Pancreas (tissue), 10 donors: Measurements from ENCODE around the gene TTLL8. TPM values are rescaled to one million over a fixed set of nuclear protein-coding genes. Genes with fewer than 3 reads are reported as not detected.

ENCODE experiments used
- ATAC-seq, 4 donors: fragments of 200-7000 bp; cut with Tn5 transposase; one replicate each; pipeline versions ENCODE4 v1.8.0 to v1.9.1; 2020; ENCODE audit warnings: mild to moderate bottlenecking in 4 of 4, moderate library complexity in 4 of 4
- DNase-seq, 6 donors: peaks; one replicate each; pipeline ENCODE4 v3.0.0-alpha.2; 2020
- FAIRE-seq: peaks from 2 replicates; lab custom pipeline; 2012; peaks lifted over from hg19 to GRCh38; lab: Jason Lieb, UNC
- H3K27ac ChIP-seq, 4 donors: fragments of 200-600 bp; sonication (generic); 1 replicate in 3 of 4; 2 replicates in 1 of 4; pipeline versions ENCODE4 v1.5.0 to v1.8.0; 2020
- H3K27me3 ChIP-seq, 4 donors: fragments of 200-600 bp; one replicate each; pipeline ENCODE4 v1.8.0; 2021
- H3K36me3 ChIP-seq, 3 donors: fragments of 200-600 bp; sonication (generic) in 1 of 3; one replicate each; pipeline versions ENCODE4 v1.5.0 to v1.8.0; 2020 to 2021
- H3K4me1 ChIP-seq, 3 donors: fragments of 200-600 bp; one replicate each; pipeline ENCODE4 v1.8.0; 2021
- H3K4me3 ChIP-seq, 4 donors: fragments of 200-600 bp; sonication (generic) in 2 of 4; one replicate each; pipeline versions ENCODE4 v1.5.0 to v1.8.0; 2020 to 2021
- H3K9me3 ChIP-seq, 4 donors: fragments of 200-600 bp; one replicate each; pipeline ENCODE4 v1.8.0; 2021
- WGBS, 2 donors: extraction: QIAGEN DNeasy Blood & Tissue Kit; methylation state at CpG; one replicate each; pipeline ENCODE4 v1.1.7; 2013; 5-methylcytosine and 5-hydroxymethylcytosine counted together
- intact Hi-C, 3 donors: fragments of 100-400 bp; cut with DNase I; formaldehyde crosslinking; loops; one replicate each; pipeline versions ENCODE4 v1.11.1 to v1.14.2; 2022
- polyA plus RNA-seq, 2 donors: library from polyadenylated mRNA; stranded (reverse); fragments of 200-250 nt; gene quantifications; one replicate each; pipeline ENCODE4 v1.2.3, GENCODE V29; 2013
- total RNA-seq, 6 donors: library from RNA; stranded (reverse); fragmentation: NEBNext Ultra II Directional in 4 of 6; extraction: Animal tissue kit (Norgen Biotek cat#: 25700) in 4 of 6; gene quantifications; one replicate each; pipeline versions ENCODE4 v1.2.1 to v1.2.4, GENCODE V29; 2021 to 2023
- TF ChIP-seq, protein P1 (sequence below), 4 donors: fragments of 200-600 bp; sonication (generic) in 3 of 4; IDR thresholded peaks; one replicate each; pipeline versions ENCODE4 v1.5.0 to v1.8.0; 2021; ENCODE audit warnings: antibody characterized with exemption in 4 of 4
- donor health status: healthy with polysubstance abuse.
- donor health status: DM: no; HTN: no; CAD: no; lungs with moderate emphysema.
- donor health status: DM: no; HTN: no; CAD: no.
- donor health status: control.
- donor health status: control.
- donor health status: Bipolar disorder and iron deficiency.
- donor health status: DM: yes; HTN: yes; CAD: no.
- donor health status: DM: no; HTN: no; CAD: no.
- donor health status: DM: no; HTN: no; CAD: no.
- donor health status: DM: yes; HTN: yes; CAD: no.

Gene TTLL8
- total and polyA plus RNA-seq, 8 donors: not detected

GRCh38 chr22:50102946-50103345, 44.8 kb upstream of the TTLL8 start:
- Histone ChIP-seq H3K36me3 (no peaks in the 10 kb centered on the region), H3K9me3 (no peaks in the 10 kb centered on the region), H3K4me1 (no peaks in the 10 kb centered on the region), H3K4me3 (no peak overlapping the region), H3K27ac (no peak overlapping the region), H3K27me3 (no peaks in the 10 kb centered on the region)
- intact Hi-C loops: no loop called here
- ATAC-seq: peak in 3 of 4 donors; percentile 41 to 64 (median 51)
- WGBS, 2 donors: 32 to 42% methylated on average over 11 of the region's 11 CpGs
- TF ChIP-seq, protein P1, sequence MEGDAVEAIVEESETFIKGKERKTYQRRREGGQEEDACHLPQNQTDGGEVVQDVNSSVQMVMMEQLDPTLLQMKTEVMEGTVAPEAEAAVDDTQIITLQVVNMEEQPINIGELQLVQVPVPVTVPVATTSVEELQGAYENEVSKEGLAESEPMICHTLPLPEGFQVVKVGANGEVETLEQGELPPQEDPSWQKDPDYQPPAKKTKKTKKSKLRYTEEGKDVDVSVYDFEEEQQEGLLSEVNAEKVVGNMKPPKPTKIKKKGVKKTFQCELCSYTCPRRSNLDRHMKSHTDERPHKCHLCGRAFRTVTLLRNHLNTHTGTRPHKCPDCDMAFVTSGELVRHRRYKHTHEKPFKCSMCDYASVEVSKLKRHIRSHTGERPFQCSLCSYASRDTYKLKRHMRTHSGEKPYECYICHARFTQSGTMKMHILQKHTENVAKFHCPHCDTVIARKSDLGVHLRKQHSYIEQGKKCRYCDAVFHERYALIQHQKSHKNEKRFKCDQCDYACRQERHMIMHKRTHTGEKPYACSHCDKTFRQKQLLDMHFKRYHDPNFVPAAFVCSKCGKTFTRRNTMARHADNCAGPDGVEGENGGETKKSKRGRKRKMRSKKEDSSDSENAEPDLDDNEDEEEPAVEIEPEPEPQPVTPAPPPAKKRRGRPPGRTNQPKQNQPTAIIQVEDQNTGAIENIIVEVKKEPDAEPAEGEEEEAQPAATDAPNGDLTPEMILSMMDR (IDR thresholded peaks at IDR 0.05): no peak
- no peak for DNase-seq
- FAIRE-seq: no peak

GRCh38 chr22:50101870-50102565, 43.9 kb upstream of the TTLL8 start:
- 71 to 81% methylated on average over 10 of the region's 10 CpGs for WGBS, 2 donors

DNA sequence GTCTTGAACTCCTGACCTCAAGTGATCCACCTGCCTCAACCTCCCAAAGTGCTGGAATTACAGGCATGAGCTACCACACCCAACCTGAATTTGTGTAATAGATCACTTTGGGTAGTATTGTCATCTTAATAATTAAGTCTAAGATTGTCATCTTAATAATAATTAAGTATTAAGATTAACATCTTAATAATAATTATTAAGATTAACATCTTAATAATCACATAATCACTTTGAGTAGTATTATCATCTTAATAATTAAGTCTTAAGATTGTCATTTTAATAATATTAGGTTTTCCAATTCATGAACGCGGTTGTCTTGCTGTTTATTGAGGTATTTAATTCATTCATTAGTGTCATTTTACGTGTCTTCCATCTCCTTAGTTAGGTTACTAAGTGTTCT, 40.0 kb upstream of the TTLL8 start:
- WGBS, 2 donors: 85 to 91% methylated on average over 3 of the region's 3 CpGs
- intact Hi-C loops: no loop called here

More at GRCh38 chr22:50101870-50102565, 43.9 kb upstream of the TTLL8 start:
- Histone ChIP-seq H3K27ac (no peak overlapping the region), H3K9me3 (no peaks in the 10 kb centered on the region), H3K36me3 (no peaks in the 10 kb centered on the region), H3K4me1 (no peaks in the 10 kb centered on the region), H3K27me3 (peaks cover 0 to 1% (median 0%) of the 10 kb centered on the region in 4 donors), H3K4me3 (no peak overlapping the region)
- intact Hi-C loops: no loop called here
- ATAC-seq: no peak
- FAIRE-seq: no peak
- no peak for DNase-seq
- TF ChIP-seq, protein P1 (IDR thresholded peaks at IDR 0.05): no peak

GRCh38 chr22:50092342-50092741, 34.2 kb upstream of the TTLL8 start:
- Histone ChIP-seq H3K27ac (no peak overlapping the region), H3K9me3 (no peaks in the 10 kb centered on the region), H3K4me3 (no peak overlapping the region), H3K4me1 (no peaks in the 10 kb centered on the region), H3K36me3 (no peaks in the 10 kb centered on the region), H3K27me3 (peaks cover 0 to 19% (median 0%) of the 10 kb centered on the region in 4 donors)
- WGBS, 2 donors: 50 to 65% methylated on average over 5 of the region's 5 CpGs
- ATAC-seq (no peak), FAIRE-seq (no peak), DNase-seq (no peak)
- intact Hi-C loops: no loop called here
- TF ChIP-seq, protein P1 (IDR thresholded peaks at IDR 0.05): no peak

More for the DNA sequence above, 40.0 kb upstream of the TTLL8 start:
- H3K27me3 ChIP-seq: peaks cover 0 to 3% (median 0%) of the 10 kb centered on the region in 4 donors
- ATAC-seq: no peak
- no peaks in the 10 kb centered on the region for H3K9me3 ChIP-seq
- no peaks in the 10 kb centered on the region for H3K36me3 ChIP-seq
- peak; percentile 20 for FAIRE-seq
- TF ChIP-seq, protein P1 (IDR thresholded peaks at IDR 0.05): no peak
- H3K4me3 ChIP-seq: no peak overlapping the region
- no peak overlapping the region for H3K27ac ChIP-seq
- H3K4me1 ChIP-seq: no peaks in the 10 kb centered on the region
- DNase-seq: no peak
